NCI-H345 treated with DMSO at 0.1 percent for 48 hours (cell line): ENCODE results near the gene GAK.
"Not testable (repeated sequence)": the region's sequence is repeated elsewhere in the genome, so short reads cannot be mapped to it uniquely, and the experiment has no call there.

Experiments used
- DNase-seq: peaks from one replicate; lab custom pipeline; 2025; ENCODE audit not compliant: unreplicated experiment; lab: John Stamatoyannopoulos, UW

The GAK gene

DNA sequence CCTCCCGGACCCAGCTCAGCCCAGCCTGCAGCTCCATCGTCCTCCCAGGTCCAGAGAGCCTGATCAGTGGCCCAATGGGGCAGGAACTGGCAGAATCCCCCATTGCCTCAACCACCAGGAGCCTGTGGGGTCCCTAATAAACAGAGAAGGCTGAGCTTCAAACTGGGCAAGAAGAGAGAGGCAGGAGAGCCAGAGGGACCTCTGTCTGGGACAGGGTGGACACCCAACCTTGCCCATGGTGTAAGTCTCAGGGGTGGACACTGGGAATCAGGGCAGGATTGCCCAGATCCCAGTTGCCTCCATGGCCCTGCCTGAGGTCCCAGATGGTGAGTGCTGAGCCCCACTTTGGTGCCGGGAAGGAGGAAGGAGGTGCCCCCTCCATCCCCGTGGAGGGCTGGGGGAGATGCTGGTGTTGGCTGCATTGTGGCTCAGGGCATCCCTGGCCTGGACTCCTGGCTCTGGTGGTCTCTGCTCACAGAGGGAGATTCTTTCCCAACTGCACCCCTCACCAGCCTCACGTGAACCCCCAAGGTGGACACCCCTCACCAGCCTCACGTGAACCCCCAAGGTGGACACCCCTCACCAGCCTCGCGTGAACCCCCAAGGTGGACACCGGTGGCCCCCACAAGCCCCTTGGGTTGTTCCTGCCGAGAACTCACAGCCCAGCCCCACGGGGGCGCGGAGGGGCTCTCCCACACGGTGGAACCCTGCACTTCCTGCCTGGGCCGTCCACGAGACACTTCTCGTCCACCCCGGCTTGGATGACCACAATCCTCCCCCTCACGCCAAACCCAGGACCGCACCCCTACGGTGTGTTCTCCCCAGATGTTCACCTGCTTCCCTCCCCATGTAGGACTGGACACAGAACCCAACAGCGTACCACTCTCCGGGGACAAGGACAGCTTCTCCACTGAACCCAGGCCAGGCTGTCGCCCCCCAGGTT lies 111.6 kb downstream of the GAK start:
- DNase-seq = no peak

DNA sequence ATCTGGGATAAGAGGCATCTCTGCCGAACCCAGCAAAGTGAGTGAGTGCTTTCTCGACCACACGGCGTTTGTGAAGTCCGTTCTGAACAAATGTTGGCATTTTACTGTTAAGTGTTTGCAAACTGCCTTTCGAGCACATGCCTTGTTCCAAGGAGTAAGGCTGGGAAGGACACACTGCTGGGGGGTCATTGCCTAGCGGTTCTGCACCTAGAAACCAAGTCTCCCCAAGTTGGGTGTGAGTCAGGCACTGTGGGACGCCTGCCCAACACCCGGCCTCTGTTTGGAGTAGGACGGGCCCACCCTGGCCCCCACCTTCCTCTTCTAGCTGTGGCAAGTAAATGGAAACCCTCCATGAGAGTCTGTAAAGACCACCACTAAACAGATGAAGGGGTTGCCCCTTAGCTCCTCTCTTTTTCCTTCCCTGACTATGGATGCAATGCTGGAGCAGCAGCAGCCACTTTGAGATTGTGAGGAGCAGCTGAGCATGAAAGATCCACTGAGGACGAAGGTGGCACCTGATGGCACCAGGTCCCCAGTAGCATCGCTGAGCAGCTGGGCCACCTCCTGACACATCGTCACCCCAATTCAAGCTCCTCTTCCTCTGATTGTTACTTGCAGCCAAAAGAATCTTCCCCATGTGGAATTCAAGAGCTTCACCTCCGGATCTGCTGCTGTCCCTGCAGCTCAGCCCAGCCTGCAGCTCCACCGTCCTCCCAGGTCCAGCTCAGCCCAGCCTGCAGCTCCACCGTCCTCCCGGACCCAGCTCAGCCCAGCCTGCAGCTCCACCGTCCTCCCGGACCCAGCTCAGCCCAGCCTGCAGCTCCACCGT lies 112.5 kb downstream of the GAK start:
- no peak for DNase-seq

DNA sequence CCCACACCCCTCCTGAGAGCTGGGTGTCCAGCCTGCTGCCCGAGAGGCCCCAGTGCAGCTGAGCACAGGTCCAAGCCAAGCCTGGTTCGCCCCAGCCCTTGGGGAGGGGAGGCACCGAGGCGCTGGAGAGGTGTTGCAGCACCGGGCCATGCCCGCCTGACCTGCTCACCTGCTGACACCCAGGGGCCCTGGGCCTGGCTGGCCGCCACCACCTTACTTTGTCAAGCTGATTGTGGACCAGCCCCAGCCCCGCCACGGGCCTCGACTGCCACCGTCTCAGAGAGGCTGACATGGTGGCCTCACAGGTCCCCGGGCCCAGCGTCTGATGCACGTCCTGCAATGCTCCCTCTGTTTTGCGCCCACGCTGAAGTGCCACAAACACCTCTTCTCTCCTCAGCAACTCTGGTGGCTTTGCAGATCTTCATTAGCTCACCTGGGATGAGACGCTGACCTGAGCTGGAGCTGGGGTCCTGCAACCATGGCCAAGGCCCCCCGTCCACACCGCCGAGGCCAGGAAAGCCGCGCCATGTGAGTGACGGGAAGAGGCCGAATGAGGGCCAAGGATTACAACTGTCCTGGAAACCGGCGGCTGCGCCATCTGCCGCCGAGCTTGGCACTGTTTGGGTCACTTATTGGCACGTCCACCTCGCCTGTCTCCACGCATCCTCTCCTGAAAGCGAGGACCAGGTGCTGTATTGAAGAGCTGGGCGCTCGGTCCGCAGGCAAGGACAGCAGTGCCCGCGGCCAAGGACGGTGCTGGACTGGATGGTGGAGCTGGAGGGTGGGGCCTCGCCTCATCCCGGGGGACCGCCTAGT lies 113.8 kb downstream of the GAK start:
- DNase-seq = no peak

DNA sequence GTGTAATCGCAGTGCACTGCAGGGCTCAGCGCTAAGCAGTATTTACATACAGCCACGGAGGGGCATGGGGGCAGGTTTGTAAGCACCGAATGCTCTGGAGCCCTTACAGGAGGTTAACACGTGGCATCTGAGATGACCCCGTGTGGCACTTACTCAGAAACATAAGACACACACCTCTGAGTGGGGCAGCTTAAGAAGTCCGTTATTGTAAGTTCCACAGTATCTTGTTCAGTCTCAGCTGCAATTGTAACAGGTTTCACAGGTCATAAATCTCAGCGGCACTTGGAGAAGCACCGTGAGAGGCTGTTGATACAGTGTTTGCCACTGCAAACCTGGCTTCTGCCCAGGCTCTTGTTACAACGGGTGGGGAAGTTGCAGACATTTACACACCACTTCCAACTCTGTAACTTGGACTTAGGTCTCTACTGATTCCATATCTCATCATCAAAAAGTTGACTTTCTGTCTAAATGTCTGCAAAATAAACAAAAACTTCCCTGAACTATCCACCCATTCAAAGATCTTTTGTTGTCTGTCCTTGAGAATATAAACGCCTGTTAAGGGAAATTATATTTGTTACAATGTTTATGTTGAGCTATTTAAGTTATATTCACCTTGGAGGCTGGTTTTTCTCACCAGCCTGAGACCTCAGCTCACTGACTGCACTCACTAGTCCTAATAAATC lies 116.5 kb downstream of the GAK start:
- no peak for DNase-seq

DNA sequence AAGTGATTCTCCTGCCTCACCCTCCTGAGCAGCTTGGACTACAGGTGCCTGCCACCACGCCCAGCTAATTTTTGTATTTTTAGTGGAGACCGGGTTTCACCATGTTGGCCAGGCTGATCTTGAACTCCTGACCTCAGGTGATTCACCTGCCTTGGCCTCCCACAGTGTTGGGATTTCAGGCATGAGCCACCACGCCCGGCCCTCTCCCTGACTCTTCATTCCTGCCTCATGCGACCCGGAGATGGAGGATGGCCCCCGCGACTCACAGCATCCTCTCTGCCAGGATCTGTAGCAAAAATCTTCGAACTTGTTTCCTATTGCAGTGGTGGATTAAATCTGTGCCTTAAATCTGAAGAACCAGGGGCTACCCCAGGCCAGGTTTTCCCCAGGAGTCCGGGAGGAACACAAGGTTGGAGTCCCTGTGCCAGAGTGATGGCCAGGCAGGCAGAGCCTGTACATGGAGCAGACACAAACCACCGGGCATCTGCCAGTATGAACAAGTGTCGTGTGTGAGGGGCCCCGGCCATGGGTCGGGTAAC lies 117.7 kb downstream of the GAK start:
- no peak for DNase-seq

DNA sequence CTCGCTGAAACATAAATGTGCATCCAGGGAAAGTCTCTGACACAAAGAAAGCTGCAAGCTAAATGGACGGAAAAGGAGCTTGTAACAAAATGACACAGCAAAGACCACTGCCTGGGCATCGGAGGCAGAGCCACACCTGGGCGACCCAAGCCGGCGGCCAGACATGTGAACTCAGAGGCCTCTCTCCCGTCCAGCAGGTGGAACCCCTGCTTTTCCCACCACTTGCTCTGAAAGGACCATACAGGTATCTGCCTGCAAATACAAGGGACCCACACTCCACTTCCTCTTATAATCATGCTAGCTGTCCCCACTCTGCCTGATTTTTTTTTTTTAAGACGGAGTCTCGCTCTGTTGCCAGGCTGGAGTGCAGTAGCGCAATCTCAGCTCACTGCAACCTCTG lies 118.2 kb downstream of the GAK start:
- no peak for DNase-seq

DNA sequence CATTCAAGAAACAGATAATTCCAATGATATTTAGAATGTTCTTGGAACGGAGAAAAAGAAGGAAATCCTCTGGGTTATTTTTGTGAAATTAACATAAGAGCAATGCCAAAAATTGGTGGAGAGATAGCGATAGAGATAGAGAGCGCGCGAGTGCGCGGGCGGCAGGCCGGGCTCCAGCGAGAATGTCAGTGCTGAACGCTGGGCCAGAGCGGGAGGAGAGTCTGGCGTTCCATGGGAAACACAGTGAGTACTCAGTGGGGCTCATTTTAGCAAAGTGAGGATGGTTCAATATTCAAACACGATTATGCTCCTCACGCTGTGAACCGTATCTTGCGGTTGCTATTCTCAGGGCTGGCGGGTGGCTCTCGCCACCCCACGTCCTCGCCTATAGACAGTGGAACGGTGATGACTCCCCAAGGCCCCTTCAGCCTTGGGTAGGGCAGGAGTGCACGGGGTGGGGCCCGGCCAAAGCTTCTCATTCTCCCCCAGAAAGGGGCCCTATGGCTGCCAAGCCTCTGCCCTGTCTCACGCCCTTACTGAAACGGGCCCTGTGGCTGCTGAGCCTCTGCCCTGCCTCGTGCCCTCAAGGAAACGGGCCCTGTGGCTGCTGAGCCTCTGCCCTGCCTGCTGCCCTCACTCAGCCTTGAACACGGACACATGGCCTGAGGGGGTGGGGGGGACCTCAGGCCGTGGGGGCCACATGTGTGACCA lies 123.1 kb downstream of the GAK start:
- no peak for DNase-seq

DNA sequence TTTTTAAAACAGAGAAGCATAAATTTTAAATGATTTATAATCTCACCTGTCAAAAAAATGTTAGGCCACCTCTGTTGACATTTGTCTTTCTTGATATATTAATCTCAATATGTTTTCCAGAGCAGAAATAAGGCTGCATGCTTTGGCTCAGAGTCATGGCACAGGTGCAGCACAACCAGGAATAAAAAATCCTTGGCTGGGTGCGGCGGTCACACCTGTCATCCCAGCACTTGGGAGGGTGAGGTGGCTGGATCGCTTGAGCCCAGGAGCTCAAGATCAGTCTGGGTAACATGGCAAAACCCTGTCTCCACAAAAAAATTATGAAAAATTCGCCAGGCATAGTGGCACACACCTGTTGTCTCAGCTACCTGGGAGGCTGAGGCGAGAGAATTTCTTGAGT lies 124.3 kb downstream of the GAK start:
- no peak for DNase-seq

DNA sequence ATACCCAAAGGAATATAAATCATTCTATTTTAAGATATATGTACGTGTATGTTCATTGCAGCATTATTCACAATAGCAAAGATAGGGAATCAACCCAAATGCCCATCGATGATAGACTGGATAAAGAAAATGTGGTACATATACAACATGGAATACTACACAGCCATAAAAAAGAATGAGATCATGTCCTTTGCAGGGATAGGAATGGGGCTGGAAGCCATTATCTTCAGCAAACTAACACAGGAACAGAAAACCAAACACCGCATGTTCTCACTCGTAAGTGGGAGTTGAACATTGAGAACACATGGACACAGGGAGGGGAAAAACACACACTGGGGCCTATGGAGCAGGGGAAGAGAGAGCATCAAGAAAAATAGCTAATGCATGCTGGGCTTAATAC lies 125.1 kb downstream of the GAK start:
- DNase-seq = not testable (repeated sequence)

DNA sequence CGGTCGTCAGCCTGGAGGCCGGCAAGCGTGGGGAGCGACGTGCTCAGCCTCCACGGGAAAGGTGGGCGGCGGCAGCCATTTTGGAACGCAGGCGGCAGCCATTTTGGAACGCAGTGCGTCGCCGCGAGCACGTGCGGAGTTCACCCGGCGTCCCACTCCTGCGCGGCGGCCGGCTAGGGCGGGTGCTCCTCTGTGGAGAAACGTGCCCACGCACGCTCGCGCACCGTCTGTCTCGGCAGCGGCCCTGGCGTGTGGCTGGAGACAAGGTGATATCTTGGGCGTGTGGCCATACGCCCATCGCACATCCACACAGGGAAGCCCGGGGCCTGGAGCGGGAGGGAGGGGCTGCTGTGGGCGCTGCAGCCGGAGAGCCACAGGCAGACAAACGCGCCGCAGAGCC lies 127.3 kb downstream of the GAK start:
- no peak for DNase-seq

DNA sequence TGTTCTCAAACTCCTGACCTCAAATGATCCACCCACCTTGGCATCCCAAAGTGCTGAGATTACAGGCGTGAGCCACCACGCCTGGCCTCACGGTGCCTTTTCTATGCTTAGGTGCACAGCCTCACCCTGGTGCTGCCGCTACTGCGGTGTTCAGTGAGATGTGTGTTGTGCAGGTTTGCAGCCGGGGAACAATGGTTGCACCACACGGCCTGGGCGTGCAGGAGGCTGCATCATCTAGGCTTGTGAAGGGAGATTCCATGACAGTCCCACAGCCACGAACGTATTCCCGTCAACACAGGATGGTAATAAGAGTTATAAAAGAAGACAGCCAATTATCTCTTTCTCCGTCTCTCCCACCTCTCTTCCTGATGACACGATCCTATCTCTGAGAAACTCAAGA lies 128.2 kb downstream of the GAK start:
- DNase-seq = no peak

DNA sequence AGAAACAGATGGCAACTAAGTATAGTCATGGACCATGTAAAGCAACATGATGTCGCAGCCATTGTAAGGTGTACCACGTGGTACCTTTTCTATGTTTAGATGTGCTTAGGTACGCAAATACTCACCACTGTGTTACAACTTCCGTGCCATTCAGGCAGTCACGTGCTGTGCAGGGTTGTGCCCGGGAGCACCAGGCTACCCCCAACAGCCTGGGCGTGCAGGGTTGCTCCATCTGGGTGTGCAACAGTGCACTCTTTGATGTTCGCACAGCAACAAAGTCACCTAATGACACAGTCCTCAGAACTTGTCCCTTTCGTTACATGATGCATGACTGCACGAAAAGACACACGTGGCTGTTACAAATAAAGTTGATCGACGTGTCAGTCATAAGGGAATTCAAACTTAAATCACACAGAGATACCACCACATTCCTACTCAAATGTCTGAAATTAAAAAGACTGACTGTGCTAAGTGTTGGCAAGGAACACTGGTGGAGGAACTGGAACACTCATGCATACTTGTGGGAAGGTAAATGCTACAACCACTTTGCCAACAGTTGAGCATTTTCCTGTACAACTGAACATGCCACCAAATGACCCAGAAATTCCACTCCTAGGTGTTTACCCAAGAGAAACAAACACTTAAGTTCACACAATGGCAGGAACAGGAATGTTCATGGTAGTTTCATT lies 130.5 kb downstream of the GAK start:
- no peak for DNase-seq
